ENCODE data around the gene IL1R2. TPM values are rescaled to one million over a fixed set of nuclear protein-coding genes. Genes with fewer than 3 reads are reported as not detected.
"Not testable (repeated sequence)": the region's sequence is repeated elsewhere in the genome, so short reads cannot be mapped to it uniquely, and the experiment has no call there.

The IL1R2 gene
- polyA plus RNA-seq, 1 experiment = not detected

- TF ChIP-seq CTCF (IDR thresholded peaks at IDR 0.05; ENCODE audit: insufficient read depth, low read depth, low read length) = no peak
- no peak for DNase-seq (ENCODE audit: low read depth)
- Histone ChIP-seq H3K27me3 (ENCODE audit: control insufficient read depth, insufficient read depth, low read length) (peaks cover 3% of the 10 kb centered on the region; the same call in 1 of the 2 replicates), H3K36me3 (ENCODE audit: control insufficient read depth, insufficient read depth, low read length) (no peaks in the 10 kb centered on the region), H3K4me3 (ENCODE audit: low read depth, low read length) (no peak overlapping the region)
- CTCF ChIA-PET = interaction anchor here (0.9 kb wide), 1 partner anchor 18 kb away, joined by 3 read pairs; no protein-coding TSS in a partner anchor
- POLR2A ChIA-PET = no interaction called here
Measured at GRCh38 chr2:102002228-102002627, 10.5 kb downstream of the IL1R2 start.

- H3K4me3 ChIP-seq (ENCODE audit: low read depth, low read length); POLR2A ChIA-PET; CTCF ChIA-PET; H3K27me3 ChIP-seq (ENCODE audit: control insufficient read depth, insufficient read depth, low read length); DNase-seq (ENCODE audit: low read depth); H3K36me3 ChIP-seq (ENCODE audit: control insufficient read depth, insufficient read depth, low read length): not testable (repeated sequence)
Measured at GRCh38 chr2:102002909-102003308, 11.1 kb downstream of the IL1R2 start.

- no peak for DNase-seq (ENCODE audit: low read depth)
- ChIA-PET POLR2A (no interaction called here), CTCF (interaction anchor here (4.4 to 5.8 kb wide), 2 partner anchors 12 to 236 kb away, joined by 33 to 63 read pairs; no protein-coding TSS in a partner anchor)
- no peak for TF ChIP-seq CTCF (IDR thresholded peaks at IDR 0.05; ENCODE audit: insufficient read depth, low read depth, low read length)
- no peak overlapping the region for H3K4me3 ChIP-seq (ENCODE audit: low read depth, low read length)
- no peaks in the 10 kb centered on the region for H3K27me3 ChIP-seq (ENCODE audit: control insufficient read depth, insufficient read depth, low read length)
- H3K36me3 ChIP-seq (ENCODE audit: control insufficient read depth, insufficient read depth, low read length) = no peaks in the 10 kb centered on the region
Measured at GRCh38 chr2:102003696-102004095, 11.9 kb downstream of the IL1R2 start.

GRCh38 chr2:102004581-102004980, 12.8 kb downstream of the IL1R2 start:
- no peak for TF ChIP-seq CTCF (IDR thresholded peaks at IDR 0.05; ENCODE audit: insufficient read depth, low read depth, low read length)
- ChIA-PET CTCF (interaction anchor here (0.6 to 5.8 kb wide), 7 partner anchors 11 to 352 kb away, joined by 3 to 63 read pairs (median 4); no protein-coding TSS in a partner anchor), POLR2A (interaction anchor here (0.7 kb wide), 1 partner anchor 439 kb away, joined by 3 read pairs; no protein-coding TSS in a partner anchor)
- H3K27me3 ChIP-seq (ENCODE audit: control insufficient read depth, insufficient read depth, low read length) = no peaks in the 10 kb centered on the region
- no peak for DNase-seq (ENCODE audit: low read depth)
- H3K36me3 ChIP-seq (ENCODE audit: control insufficient read depth, insufficient read depth, low read length) = no peaks in the 10 kb centered on the region
- H3K4me3 ChIP-seq (ENCODE audit: low read depth, low read length) = no peak overlapping the region

GRCh38 chr2:102005449-102005848, 13.7 kb downstream of the IL1R2 start:
- no peaks in the 10 kb centered on the region for H3K36me3 ChIP-seq (ENCODE audit: control insufficient read depth, insufficient read depth, low read length)
- TF ChIP-seq CTCF (IDR thresholded peaks at IDR 0.05; ENCODE audit: insufficient read depth, low read depth, low read length) = no peak
- ChIA-PET CTCF (interaction anchor here (0.8 to 5.8 kb wide), 17 partner anchors 9 to 438 kb away, joined by 3 to 63 read pairs (median 7); no protein-coding TSS in a partner anchor), POLR2A (interaction anchor here (0.7 kb wide), 1 partner anchor 438 kb away, joined by 3 read pairs; no protein-coding TSS in a partner anchor)
- no peak overlapping the region for H3K4me3 ChIP-seq (ENCODE audit: low read depth, low read length)
- no peaks in the 10 kb centered on the region for H3K27me3 ChIP-seq (ENCODE audit: control insufficient read depth, insufficient read depth, low read length)
- DNase-seq (ENCODE audit: low read depth) = no peak
